ENCODE results near the gene CFAP57.

The CFAP57 gene

GRCh38 chr1:43293176-43293575 lies 121.0 kb downstream of the CFAP57 start:
- DNase-seq (ENCODE audit: insufficient read length, low spot score), result no peak
- no peak for FAIRE-seq

DNA sequence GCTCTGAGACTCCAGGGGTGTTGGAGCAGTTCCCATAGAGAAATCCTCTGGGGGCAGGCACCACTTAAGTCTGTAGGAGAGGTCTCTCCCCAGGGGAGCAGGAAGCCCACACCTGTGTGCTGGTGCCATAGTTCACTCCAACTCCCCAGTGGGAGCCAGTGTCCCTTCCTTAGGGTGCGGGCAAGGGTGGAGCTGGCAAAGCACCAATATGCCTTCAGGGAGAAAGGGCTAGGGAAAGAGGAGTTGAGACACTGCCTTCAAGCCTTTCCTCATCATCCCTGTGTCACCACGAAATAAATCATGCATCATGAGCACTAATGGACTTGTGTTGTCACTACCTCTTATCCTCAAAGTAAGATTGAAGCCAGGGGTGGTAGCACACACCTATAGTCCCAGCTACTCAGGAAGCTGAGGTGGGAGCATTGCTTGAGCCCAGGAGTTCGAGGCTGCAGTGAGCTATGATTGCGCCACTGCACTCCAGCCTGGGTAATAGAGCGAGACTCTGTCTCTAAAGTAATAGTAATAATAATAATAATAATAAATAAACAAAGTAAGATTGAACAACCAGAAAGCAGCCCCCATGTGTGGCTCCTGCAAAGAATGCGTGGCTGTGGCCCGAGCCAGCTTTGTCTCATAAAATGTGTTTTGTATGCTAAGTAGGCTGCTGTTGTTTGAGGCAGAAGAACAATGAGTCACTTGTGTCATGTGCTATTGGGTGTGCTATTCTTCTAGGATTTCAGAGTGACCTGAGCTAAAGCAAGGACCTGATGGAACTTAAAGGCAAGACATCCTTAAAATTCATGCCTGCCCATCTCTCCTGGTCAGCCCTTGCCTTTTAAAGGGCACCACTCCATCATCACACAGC lies 122.0 kb downstream of the CFAP57 start:
- DNase-seq (ENCODE audit: insufficient read length, low spot score) (peak; percentile 35), FAIRE-seq (no peak)

DNA sequence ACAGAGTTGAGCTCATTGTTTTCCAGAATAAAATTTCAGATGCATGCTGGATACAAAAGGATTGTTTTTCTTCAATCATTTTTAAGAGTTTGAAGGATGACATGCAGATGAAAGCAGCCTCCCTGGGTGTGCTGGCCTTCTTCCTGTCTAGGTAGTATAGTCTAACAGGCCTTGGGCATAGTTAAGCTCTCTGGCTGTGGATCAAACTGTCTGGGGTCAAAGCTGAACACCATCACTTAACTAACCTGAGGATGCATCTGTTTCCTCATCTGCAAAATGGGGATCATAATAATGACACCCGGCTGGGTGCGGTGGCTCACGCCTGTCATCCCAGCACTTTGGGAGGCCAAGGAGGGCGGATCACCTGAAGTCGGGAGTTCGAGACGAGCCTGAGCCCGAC lies 122.6 kb downstream of the CFAP57 start:
- no peak for FAIRE-seq
- no peak for DNase-seq (ENCODE audit: insufficient read length, low spot score)

DNA sequence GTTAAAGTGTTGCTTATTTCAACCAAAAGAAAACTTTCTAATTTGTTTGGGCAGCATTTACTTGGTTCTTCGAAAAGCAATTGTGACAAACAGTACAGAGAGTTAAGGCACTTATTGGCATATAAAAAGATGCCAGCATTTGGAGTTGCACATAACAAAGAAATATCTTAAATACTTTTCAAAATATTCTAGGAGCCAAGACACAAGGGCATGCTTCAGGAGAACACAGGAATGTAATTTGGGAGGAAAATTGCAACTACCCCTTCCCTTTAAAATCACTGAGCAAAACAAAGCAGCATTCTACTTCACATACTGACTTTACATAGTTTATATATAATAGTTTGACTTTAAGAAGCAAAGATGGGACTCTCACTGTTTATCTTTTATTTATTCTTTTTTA lies 124.1 kb downstream of the CFAP57 start:
- no peak for FAIRE-seq
- no peak for DNase-seq (ENCODE audit: insufficient read length, low spot score)

- no peak for DNase-seq (ENCODE audit: insufficient read length, low spot score)
- FAIRE-seq, result no peak
These were observed 125.9 kb downstream of the CFAP57 start for GRCh38 chr1:43298055-43298454.

DNA sequence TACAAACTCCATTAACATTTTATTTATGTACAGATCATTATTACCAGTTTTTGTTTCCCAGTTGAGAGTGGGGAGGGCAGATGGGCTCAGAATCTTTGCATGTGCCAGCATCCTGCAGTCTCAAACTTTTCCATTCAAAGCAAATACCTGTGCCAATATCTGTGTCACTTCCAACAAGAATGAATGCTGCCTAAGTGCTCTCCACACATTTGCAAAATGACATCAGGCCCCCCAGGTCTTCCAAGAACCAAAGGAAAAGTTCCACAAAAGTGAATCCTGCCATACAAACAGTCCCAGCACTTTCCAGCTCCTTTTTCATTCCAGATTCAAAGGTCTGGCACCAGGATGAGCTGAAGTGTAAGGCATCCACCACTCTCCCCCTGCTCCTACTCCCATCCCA lies 127.0 kb downstream of the CFAP57 start:
- DNase-seq (ENCODE audit: insufficient read length, low spot score) (no peak), FAIRE-seq (no peak)

DNA sequence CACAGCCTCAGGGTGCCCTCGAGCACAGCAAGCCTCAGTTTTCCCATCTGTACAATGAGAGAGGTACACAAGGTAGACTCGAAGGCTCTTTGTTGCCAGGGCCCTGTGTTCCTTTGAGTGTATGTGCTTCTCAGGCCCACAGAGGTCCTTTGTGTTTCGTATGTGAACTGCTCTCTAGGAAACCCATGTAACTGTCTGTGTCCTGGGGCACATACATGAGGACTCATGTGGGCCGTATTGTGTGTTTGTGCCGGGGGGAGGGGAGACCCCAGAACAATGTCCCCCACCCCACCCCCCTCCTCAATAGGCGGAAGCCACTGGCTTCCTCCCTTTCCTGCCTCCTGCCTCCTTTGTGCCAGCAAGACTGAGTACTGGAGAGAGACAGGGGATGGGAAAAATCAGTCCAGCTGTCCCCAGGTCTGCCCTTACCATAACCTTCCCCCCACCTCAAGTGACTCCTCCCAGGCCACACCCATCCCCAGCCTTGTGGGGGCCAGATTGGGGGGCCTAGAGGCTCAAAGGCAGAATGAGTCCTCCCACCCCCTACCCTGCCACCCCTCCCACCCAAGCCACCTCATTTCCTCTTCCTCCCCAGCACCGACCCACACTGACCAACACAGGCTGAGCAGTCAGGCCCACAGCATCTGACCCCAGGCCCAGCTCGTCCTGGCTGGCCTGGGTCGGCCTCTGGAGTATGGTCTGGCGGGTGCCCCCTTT lies 128.4 kb downstream of the CFAP57 start, which contains the start of gene TIE1:
Gene TIE1, plus strand, starts transcription at position 605 of the 717 bp plus-strand sequence. Its CDS starts 90 bp downstream, at position 695.
- FAIRE-seq (peak; percentile 82), DNase-seq (ENCODE audit: insufficient read length, low spot score) (peak; percentile 56)

GRCh38 chr1:43302201-43302600 lies 130.1 kb downstream of the CFAP57 start:
- FAIRE-seq, result peak; percentile 16
- DNase-seq (ENCODE audit: insufficient read length, low spot score), result no peak

- DNase-seq (ENCODE audit: insufficient read length, low spot score) (no peak), FAIRE-seq (no peak)
These were observed 130.8 kb downstream of the CFAP57 start for GRCh38 chr1:43302721-43303470.

DNA sequence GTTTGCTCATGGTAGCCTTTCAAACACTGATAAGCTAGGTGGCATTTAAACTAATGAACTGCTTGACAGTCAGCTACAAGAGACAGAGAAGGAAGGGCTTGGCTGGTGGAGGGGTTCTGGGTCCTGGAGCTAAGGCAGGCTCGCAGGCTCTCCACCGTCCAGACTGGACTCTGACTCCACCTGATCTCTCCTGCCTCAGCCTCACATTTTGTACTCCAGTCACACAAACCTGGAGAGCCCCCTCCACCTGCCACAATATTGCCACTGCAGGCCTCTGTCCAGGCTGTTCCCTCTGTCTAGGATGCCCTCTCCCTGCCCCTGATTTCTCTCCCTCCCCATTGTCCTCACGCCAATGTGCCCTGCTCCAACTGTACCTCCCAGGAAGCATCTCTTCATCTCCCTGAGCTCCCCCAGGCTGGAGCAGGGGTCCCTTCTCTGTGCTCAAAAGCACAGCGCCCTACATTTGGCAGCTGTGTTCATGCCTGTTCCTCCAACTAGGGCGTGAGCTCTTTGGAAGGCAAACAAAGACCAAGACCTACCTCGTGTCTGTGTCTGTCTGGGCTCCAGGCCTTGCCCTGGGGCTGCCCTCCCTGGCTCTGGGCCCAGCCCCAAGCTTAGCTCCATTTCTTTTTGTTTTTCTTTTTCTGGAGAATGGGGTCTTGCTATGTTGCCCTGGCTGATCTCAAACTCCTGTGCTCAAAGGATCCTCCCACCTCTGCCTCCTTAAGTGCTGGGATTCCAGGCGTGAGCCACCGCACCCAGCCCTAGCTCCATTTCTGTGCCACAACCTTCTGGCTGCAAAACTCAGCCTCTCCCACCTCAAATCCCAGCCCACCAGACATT lies 131.6 kb downstream of the CFAP57 start:
- DNase-seq (ENCODE audit: insufficient read length, low spot score), result no peak
- no peak for FAIRE-seq

All from HTR-8/SVneo (cell line).